OCI-LY3 (cell line): Measurements from ENCODE around the gene CACNA1I.

Experiments
- CTCF ChIP-seq: fragments of 200-600, 300-600 bp; sonication (generic); IDR thresholded peaks from 2 replicates; pipeline ENCODE4 v1.5.1; 2014; ENCODE audit warnings: antibody characterized with exemption, low read length, low read depth
- EZH2phosphoT487 ChIP-seq: fragments of 200-600 bp; shearing (Covaris generic); IDR thresholded peaks from 2 replicates; pipeline ENCODE4 v1.6.1; 2018; ENCODE audit warnings: antibody characterized with exemption, mixed run types, low read depth

GRCh38 chr22:39547587-39547947, 23.0 kb upstream of the CACNA1I start:
- TF ChIP-seq CTCF: no peak
- no peak for TF ChIP-seq EZH2phosphoT487
